CD4-positive, alpha-beta memory T cell (primary cell): ENCODE measurements around the gene ZNF619. TPM values are rescaled to one million over a fixed set of nuclear protein-coding genes. Genes with fewer than 3 reads are reported as not detected.

ENCODE experiments used
- polyA plus RNA-seq, 2 donors: library from polyadenylated mRNA; unstranded; fragments of 300-500 nt; fragmentation: Illumina TruSeq; gene quantifications; one replicate each; pipeline ENCODE4 v1.2.3, GENCODE V29; 2021
- total RNA-seq, 2 experiments: library from RNA; stranded (reverse); gene quantifications; one replicate each; pipeline ENCODE4 v1.2.3, GENCODE V29; 2021

The ZNF619 gene
- total and polyA plus RNA-seq, 4 experiments from 2014 or later = 2.3 to 16.6 (median 8.5) TPM

Other genes starting within 250 kb of the ZNF619 start
- 10 to 100 TPM; 61.2 TPM for gene EIF1B, start 167.4 kb upstream of the ZNF619 start, total RNA-seq
- 10 to 100 TPM; 36.5 to 59.1 TPM for gene EIF1B, start 167.4 kb upstream of the ZNF619 start, polyA plus RNA-seq
- not detected for gene ENTPD3, start 89.9 kb upstream of the ZNF619 start, total RNA-seq
- not detected for gene ENTPD3, start 89.9 kb upstream of the ZNF619 start, polyA plus RNA-seq
- 1,000 to 10,000 TPM; 2,669 to 2,785 TPM for gene RPL14, start 19.8 kb upstream of the ZNF619 start, total RNA-seq
- 1,000 to 10,000 TPM; 1,004 to 1,669 TPM for gene RPL14, start 19.8 kb upstream of the ZNF619 start, polyA plus RNA-seq
- gene ZNF620, start 28.9 kb downstream of the ZNF619 start, total RNA-seq = 1 to 10 TPM; 3.7 to 3.8 TPM
- 1 to 10 TPM; 1.2 to 3.4 TPM for gene ZNF620, start 28.9 kb downstream of the ZNF619 start, polyA plus RNA-seq
- gene ZNF621, start 47.8 kb downstream of the ZNF619 start, total RNA-seq = 10 to 100 TPM; 23.7 to 27.4 TPM
- gene ZNF621, start 47.8 kb downstream of the ZNF619 start, polyA plus RNA-seq = 1 to 10 TPM; 1.6 to 3.8 TPM